Hepatocyte (in vitro differentiated cells): ENCODE results near the gene TOX3. TPM values are rescaled to one million over a fixed set of nuclear protein-coding genes. Genes with fewer than 3 reads are reported as not detected.

ENCODE experiments used
- DNase-seq: peaks from one replicate; pipeline ENCODE4 v3.0.0-alpha.2; 2016; ENCODE audit warnings: low spot score
- H2AFZ ChIP-seq: fragments of 200-600 bp; sonication (generic); 2 replicates; pipeline ENCODE4 v1.6.0; 2016; ENCODE audit warnings: antibody characterized with exemption, mild to moderate bottlenecking
- H3K27ac ChIP-seq: fragments of 200-600 bp; sonication (generic); 2 replicates; pipeline ENCODE4 v1.5.1; 2016; ENCODE audit warnings: mild to moderate bottlenecking
- H3K27me3 ChIP-seq: fragments of 200-600 bp; sonication (generic); 2 replicates; pipeline ENCODE4 v1.6.1; 2016
- H3K36me3 ChIP-seq: fragments of 200-600 bp; sonication (generic); replicated peaks from 2 replicates; pipeline ENCODE4 v1.5.1; 2016; ENCODE audit warnings: low read depth; ENCODE audit not compliant: insufficient read depth
- H3K4me1 ChIP-seq: fragments of 200-600 bp; sonication (generic); 2 replicates; pipeline ENCODE4 v1.5.1; 2016; ENCODE audit warnings: mild to moderate bottlenecking, moderate library complexity; ENCODE audit not compliant: insufficient read depth
- H3K4me2 ChIP-seq: fragments of 200-600 bp; sonication (generic); 2 replicates; pipeline ENCODE4 v1.6.0; 2016
- H3K4me3 ChIP-seq: fragments of 200-600 bp; sonication (generic); 2 replicates; pipeline ENCODE4 v1.5.1; 2016; ENCODE audit warnings: mild to moderate bottlenecking
- H3K79me2 ChIP-seq: fragments of 200-600 bp; sonication (generic); 2 replicates; pipeline ENCODE4 v1.6.0; 2017; ENCODE audit warnings: mild to moderate bottlenecking
- H3K9me2 ChIP-seq: fragments of 200-600 bp; sonication (generic); replicated peaks from 2 replicates; pipeline ENCODE4 v1.6.0; 2017; ENCODE audit warnings: mild to moderate bottlenecking; ENCODE audit not compliant: insufficient read depth
- H3K9me3 ChIP-seq: fragments of 200-600 bp; sonication (generic); 2 replicates; pipeline ENCODE4 v1.5.1; 2016; ENCODE audit warnings: low read depth, mild to moderate bottlenecking
- H4K20me1 ChIP-seq: fragments of 200-600 bp; sonication (generic); 2 replicates; pipeline ENCODE4 v1.6.0; 2016; ENCODE audit warnings: mild to moderate bottlenecking; ENCODE audit not compliant: insufficient read depth, poor library complexity, severe bottlenecking
- CTCF ChIP-seq: fragments of 200-600 bp; sonication (generic); IDR thresholded peaks from 2 replicates; pipeline ENCODE4 v1.5.1; 2016; ENCODE audit warnings: antibody characterized with exemption, mild to moderate bottlenecking; ENCODE audit not compliant: poor library complexity
- EZH2 ChIP-seq: fragments of 200-600 bp; sonication (generic); IDR thresholded peaks from 2 replicates; pipeline ENCODE4 v1.6.1; 2016; ENCODE audit warnings: antibody characterized with exemption, mild to moderate bottlenecking, borderline replicate concordance
- EZH2phosphoT487 ChIP-seq: fragments of 200-600 bp; sonication (generic); IDR thresholded peaks from one replicate; pipeline ENCODE4 v1.6.1; 2018; ENCODE audit warnings: antibody characterized with exemption, mild to moderate bottlenecking, low read depth, moderate library complexity; ENCODE audit not compliant: unreplicated experiment, severe bottlenecking
- WGBS: methylation state at CpG from one replicate; pipeline ENCODE4 v1.1.6; 2016; ENCODE audit warnings: low lambda C conversion rate; ENCODE audit errors: missing lambda C conversion rate; 5-methylcytosine and 5-hydroxymethylcytosine counted together
- polyA plus RNA-seq: library from polyadenylated mRNA; unstranded; fragments of >200 nt; fragmentation: Nextera tagmentation; extraction: Ambion mirVana; gene quantifications from 2 replicates; pipeline ENCODE4 v1.2.1, GENCODE V29; 2016
- total RNA-seq: library from RNA; depleted of rRNA; stranded (reverse); fragments of >200 nt; gene quantifications from 2 replicates; pipeline ENCODE4 v1.2.3, GENCODE V29; 2014

TOX3 gene
- total and polyA plus RNA-seq, 2 experiments from 2014 or later = 11.8 to 23.6 TPM

- no peaks in the 10 kb centered on the region for H3K9me3 ChIP-seq
- WGBS = 63% methylated on average over 1 of the region's 1 CpG
- no peaks in the 10 kb centered on the region for H3K9me2 ChIP-seq
- no peaks in the 10 kb centered on the region for H3K79me2 ChIP-seq
- no peaks in the 10 kb centered on the region for H3K27me3 ChIP-seq
- peaks cover 12% of the 10 kb centered on the region for H3K4me1 ChIP-seq
- H3K27ac ChIP-seq = peak overlapping the region; percentile 92
- H2AFZ ChIP-seq = no peak overlapping the region
- DNase-seq = no peak
- TF ChIP-seq CTCF = no peak
- no peak for TF ChIP-seq EZH2
- no peak for TF ChIP-seq EZH2phosphoT487
- no peak overlapping the region for H3K4me3 ChIP-seq
- H3K4me2 ChIP-seq = peak overlapping the region; percentile 25
- H3K36me3 ChIP-seq = no peaks in the 10 kb centered on the region
- H4K20me1 ChIP-seq = no peaks in the 10 kb centered on the region
Observed at GRCh38 chr16:52407778-52408177, 139.2 kb downstream of the TOX3 start.

- no peak overlapping the region for H3K27ac ChIP-seq
- no peaks in the 10 kb centered on the region for H3K9me2 ChIP-seq
- DNase-seq = no peak
- no peaks in the 10 kb centered on the region for H3K36me3 ChIP-seq
- no peaks in the 10 kb centered on the region for H4K20me1 ChIP-seq
- TF ChIP-seq EZH2 = no peak
- TF ChIP-seq CTCF = no peak
- no peak for TF ChIP-seq EZH2phosphoT487
- no peak overlapping the region for H3K4me2 ChIP-seq
- peaks cover 12% of the 10 kb centered on the region for H3K4me1 ChIP-seq
- no peaks in the 10 kb centered on the region for H3K9me3 ChIP-seq
- H3K79me2 ChIP-seq = no peaks in the 10 kb centered on the region
- no peak overlapping the region for H2AFZ ChIP-seq
- H3K27me3 ChIP-seq = no peaks in the 10 kb centered on the region
- no peak overlapping the region for H3K4me3 ChIP-seq
- 67% methylated on average over 1 of the region's 1 CpG for WGBS
Observed at GRCh38 chr16:52405441-52405840, 141.5 kb downstream of the TOX3 start.

GRCh38 chr16:52404546-52404945 lies 142.4 kb downstream of the TOX3 start:
- Histone ChIP-seq H3K4me3 (no peak overlapping the region), H3K4me1 (peaks cover 12% of the 10 kb centered on the region), H2AFZ (no peak overlapping the region), H3K27me3 (no peaks in the 10 kb centered on the region), H3K79me2 (no peaks in the 10 kb centered on the region), H3K36me3 (no peaks in the 10 kb centered on the region), H3K27ac (no peak overlapping the region), H3K9me3 (no peaks in the 10 kb centered on the region), H4K20me1 (no peaks in the 10 kb centered on the region), H3K4me2 (no peak overlapping the region), H3K9me2 (no peaks in the 10 kb centered on the region)
- 77% methylated on average over 2 of the region's 2 CpGs for WGBS
- peak; percentile 18 for DNase-seq
- no peak for TF ChIP-seq EZH2
- no peak for TF ChIP-seq EZH2phosphoT487
- no peak for TF ChIP-seq CTCF

- Histone ChIP-seq H3K27me3 (no peaks in the 10 kb centered on the region), H3K4me3 (no peak overlapping the region), H3K9me2 (no peaks in the 10 kb centered on the region), H3K36me3 (no peaks in the 10 kb centered on the region), H2AFZ (no peak overlapping the region), H3K79me2 (no peaks in the 10 kb centered on the region), H3K27ac (no peak overlapping the region), H4K20me1 (no peaks in the 10 kb centered on the region), H3K4me1 (no peaks in the 10 kb centered on the region), H3K9me3 (no peaks in the 10 kb centered on the region), H3K4me2 (no peak overlapping the region)
- WGBS = 96% methylated on average over 1 of the region's 1 CpG
- no peak for TF ChIP-seq EZH2phosphoT487
- no peak for TF ChIP-seq CTCF
- no peak for TF ChIP-seq EZH2
- no peak for DNase-seq
Observed at GRCh38 chr16:52399116-52399515, 147.8 kb downstream of the TOX3 start.
